Measurements from ENCODE around the gene FADD.

- TF ChIP-seq POLR2A (IDR thresholded peaks at IDR 0.05; ENCODE audit: low read depth, low read length) (no peak), CTCF (IDR thresholded peaks at IDR 0.05; ENCODE audit: extremely low read depth in 1 of 2, insufficient read depth in 1 of 2, low read depth in 1 of 2, low read length in 2 of 2) (no peak), POLR2AphosphoS5 (IDR thresholded peaks at IDR 0.05; ENCODE audit: insufficient read depth, low read depth, low read length) (no peak), EZH2 (IDR thresholded peaks at IDR 0.05; ENCODE audit: borderline replicate concordance, low read depth, low read length, severe bottlenecking) (no peak), MAX (IDR thresholded peaks at IDR 0.05; ENCODE audit: insufficient read depth, insufficient read length) (no peak), FOS (IDR thresholded peaks at IDR 0.05; ENCODE audit: borderline replicate concordance, insufficient read depth, low read length) (no peak), GATA2 (IDR thresholded peaks at IDR 0.05; ENCODE audit: insufficient read depth, insufficient read length, low read depth, low read length) (no peak)
These were observed 41.0 kb downstream of the FADD start for GRCh38 chr11:70243912-70244652.

All from endothelial cell of umbilical vein (primary cell).